ENCODE data around the gene XYLT2. TPM values are rescaled to one million over a fixed set of nuclear protein-coding genes. Genes with fewer than 3 reads are reported as not detected.

The XYLT2 gene
- total and polyA plus RNA-seq, 2 of the 13 experiments (the other 11 are each of a cell fraction or from before 2014, with no cell fraction given), result 17.0 to 22.1 TPM

DNA sequence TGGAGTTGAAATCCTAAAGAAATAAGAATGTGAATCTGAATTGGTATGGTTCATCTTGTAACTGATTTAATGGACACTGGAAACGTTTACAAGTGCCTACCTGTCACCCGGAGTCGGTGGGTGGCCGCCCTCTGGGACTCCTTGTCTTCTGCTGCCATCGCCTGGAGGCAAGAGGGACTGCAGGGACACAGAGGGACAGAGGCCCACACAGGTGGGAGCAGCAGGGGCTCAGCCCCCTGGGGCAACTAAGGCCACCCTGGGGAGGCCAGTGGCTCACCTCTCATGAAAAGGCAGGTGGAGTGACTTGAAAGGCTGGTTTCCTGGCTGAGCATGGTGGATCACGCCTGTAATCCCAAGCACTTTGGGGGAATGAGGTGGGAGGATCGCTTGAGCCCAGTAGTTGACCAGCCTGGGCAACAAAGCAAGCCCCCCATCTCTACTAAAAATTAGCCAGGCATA lies 48.5 kb upstream of the XYLT2 start (continued):
- TF ChIP-seq, protein P1, sequence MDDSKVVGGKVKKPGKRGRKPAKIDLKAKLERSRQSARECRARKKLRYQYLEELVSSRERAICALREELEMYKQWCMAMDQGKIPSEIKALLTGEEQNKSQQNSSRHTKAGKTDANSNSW (CRISPR knock-in tag; IDR thresholded peaks at IDR 0.05; ENCODE audit: borderline replicate concordance), result no peak
- TF ChIP-seq BRF2 (CRISPR knock-in tag; IDR thresholded peaks at IDR 0.05), result 0 out of 2 replicates have a peak, but pooled peaks have one; percentile 22
- TF ChIP-seq BHLHE40 (IDR thresholded peaks at IDR 0.05; ENCODE audit: low read length), result 0 out of 2 replicates have a peak, but pooled peaks have one; percentile 32
- TF ChIP-seq ZNF574 (CRISPR knock-in tag; IDR thresholded peaks at IDR 0.05), result peak; percentile 14; the same call in 1 of the 2 replicates
- peak; percentile 54; the same call in 1 of the 2 replicates for TF ChIP-seq ELF3 (CRISPR knock-in tag; IDR thresholded peaks at IDR 0.05)
- TF ChIP-seq ARNTL (CRISPR knock-in tag; IDR thresholded peaks at IDR 0.05), result no peak
- no peak for TF ChIP-seq CC2D1A (CRISPR knock-in tag; IDR thresholded peaks at IDR 0.05)
- peak; percentile 99 for TF ChIP-seq STAG1 (CRISPR knock-in tag; IDR thresholded peaks at IDR 0.05)
- TF ChIP-seq FOSL2 (CRISPR knock-in tag; IDR thresholded peaks at IDR 0.05), result peak; percentile 20; the same call in 1 of the 2 replicates
- TF ChIP-seq KLF16 (CRISPR knock-in tag; IDR thresholded peaks at IDR 0.05), result peak in 1 of 2 experiments; percentile 57; a peak in 1 of 4 replicates
- TF ChIP-seq ZNF556 (CRISPR knock-in tag; IDR thresholded peaks at IDR 0.05; ENCODE audit: borderline replicate concordance), result peak; percentile 46; the same call in 1 of the 2 replicates

Measured in HepG2 (cell line).